Activated B cell treated with CpG ODN at 0.5 μM for 24 hours (primary cell): ENCODE measurements around the gene PIGW. TPM values are rescaled to one million over a fixed set of nuclear protein-coding genes. Genes with fewer than 3 reads are reported as not detected.

ENCODE experiments used
- ATAC-seq: fragments of 200-7000 bp; cut with Tn5 transposase; one replicate; pipeline ENCODE4 v1.10.0; 2021; ENCODE audit warnings: low read depth, mild to moderate bottlenecking, moderate library complexity
- CTCF ChIA-PET: fragments of 350-600 bp; sonication (Branson Sonifier 250); formaldehyde crosslinking; loops from one replicate; lab custom pipeline; 2021; ENCODE audit warnings: antibody characterized with exemption; lab: Charles Lee
- POLR2A ChIA-PET: fragments of 350-600 bp; sonication (Branson Sonifier 250); formaldehyde crosslinking; loops from one replicate; lab custom pipeline; 2021; ENCODE audit warnings: antibody characterized with exemption; lab: Charles Lee
- DNase-seq: peaks from one replicate; pipeline ENCODE4 v3.0.0; 2022
- H3K27ac Mint-ChIP-seq: one replicate; pipeline ENCODE4 v1.8.0; 2020; ENCODE audit warnings: mixed read lengths
- H3K27me3 Mint-ChIP-seq: one replicate; pipeline ENCODE4 v1.8.0; 2021; ENCODE audit warnings: mixed read lengths
- H3K36me3 Mint-ChIP-seq: one replicate; pipeline ENCODE4 v1.8.0; 2021; ENCODE audit warnings: low read depth, mixed read lengths
- H3K4me1 Mint-ChIP-seq: one replicate; pipeline ENCODE4 v1.8.0; 2021; ENCODE audit warnings: mixed read lengths
- H3K4me3 Mint-ChIP-seq: one replicate; pipeline ENCODE4 v1.8.0; 2020; ENCODE audit warnings: mild to moderate bottlenecking, mixed read lengths
- H3K9me3 Mint-ChIP-seq: one replicate; pipeline ENCODE4 v1.8.0; 2020; ENCODE audit warnings: mixed read lengths
- CTCF ChIP-seq: fragments of 200-600 bp; IDR thresholded peaks from one replicate; pipeline ENCODE4 v1.8.0; 2022; ENCODE audit warnings: antibody characterized with exemption, mild to moderate bottlenecking
- intact Hi-C: fragments of 100-400 bp; cut with micrococcal nuclease; formaldehyde crosslinking; loops from one replicate; pipeline ENCODE4 v1.15.1; 2024
- total RNA-seq: library from RNA; stranded (reverse); gene quantifications from 2 replicates; pipeline ENCODE4 v1.2.3, GENCODE V29; 2022

PIGW gene
- total RNA-seq, 1 donor from 2014 or later = 20.7 TPM

- ChIA-PET POLR2A (no interaction called here), CTCF (no interaction called here)
- DNase-seq (no peak), ATAC-seq (no peak)
- intact Hi-C loops = no loop called here
- H3K27me3 Mint-ChIP-seq = no peaks in the 10 kb centered on the region
- H3K27ac Mint-ChIP-seq = no peak overlapping the region
- H3K9me3 Mint-ChIP-seq = no peaks in the 10 kb centered on the region
- no peaks in the 10 kb centered on the region for H3K4me1 Mint-ChIP-seq
- no peak for TF ChIP-seq CTCF
- no peak overlapping the region for H3K4me3 Mint-ChIP-seq
- H3K36me3 Mint-ChIP-seq = peaks cover 64% of the 10 kb centered on the region
These were observed 36.1 kb upstream of the PIGW start for GRCh38 chr17:36498560-36499300.

- H3K27ac Mint-ChIP-seq = no peak overlapping the region
- no peaks in the 10 kb centered on the region for H3K27me3 Mint-ChIP-seq
- ChIA-PET CTCF (no interaction called here), POLR2A (no interaction called here)
- ATAC-seq = no peak
- peaks cover 59% of the 10 kb centered on the region for H3K36me3 Mint-ChIP-seq
- H3K4me3 Mint-ChIP-seq = no peak overlapping the region
- no peaks in the 10 kb centered on the region for H3K9me3 Mint-ChIP-seq
- no peak for DNase-seq
- intact Hi-C loops = no loop called here
- H3K4me1 Mint-ChIP-seq = no peaks in the 10 kb centered on the region
- no peak for TF ChIP-seq CTCF
These were observed 34.0 kb upstream of the PIGW start for GRCh38 chr17:36500745-36501225.

GRCh38 chr17:36501351-36501750 lies 33.4 kb upstream of the PIGW start:
- Mint-ChIP-seq H3K27me3 (no peaks in the 10 kb centered on the region), H3K9me3 (no peaks in the 10 kb centered on the region), H3K36me3 (peaks cover 58% of the 10 kb centered on the region), H3K4me1 (no peaks in the 10 kb centered on the region), H3K4me3 (no peak overlapping the region), H3K27ac (no peak overlapping the region)
- ATAC-seq (no peak), DNase-seq (no peak)
- TF ChIP-seq CTCF = no peak
- ChIA-PET POLR2A (no interaction called here), CTCF (no interaction called here)
- intact Hi-C loops = no loop called here

- Mint-ChIP-seq H3K4me1 (no peaks in the 10 kb centered on the region), H3K27ac (no peak overlapping the region), H3K4me3 (no peak overlapping the region), H3K9me3 (no peaks in the 10 kb centered on the region), H3K27me3 (no peaks in the 10 kb centered on the region), H3K36me3 (peaks cover 59% of the 10 kb centered on the region)
- DNase-seq (no peak), ATAC-seq (no peak)
- ChIA-PET CTCF (no interaction called here), POLR2A (no interaction called here)
- no peak for TF ChIP-seq CTCF
- intact Hi-C loops = no loop called here
These were observed 32.8 kb upstream of the PIGW start for GRCh38 chr17:36501963-36502362.

- DNase-seq = no peak
- ChIA-PET POLR2A (no interaction called here), CTCF (no interaction called here)
- intact Hi-C loops = no loop called here
- Mint-ChIP-seq H3K36me3 (peaks cover 48% of the 10 kb centered on the region), H3K4me3 (no peak overlapping the region), H3K9me3 (no peaks in the 10 kb centered on the region), H3K4me1 (no peaks in the 10 kb centered on the region), H3K27me3 (no peaks in the 10 kb centered on the region), H3K27ac (peak overlapping the region; percentile 30)
- no peak for TF ChIP-seq CTCF
- ATAC-seq = no peak
These were observed 31.2 kb upstream of the PIGW start for GRCh38 chr17:36503456-36504155.
